OCI-LY7 (cell line): ENCODE measurements around the gene C20orf96. TPM values are rescaled to one million over a fixed set of nuclear protein-coding genes. Genes with fewer than 3 reads are reported as not detected.
"Not testable (repeated sequence)": the region's sequence is repeated elsewhere in the genome, so short reads cannot be mapped to it uniquely, and the experiment has no call there.

Source experiments
- BruUV-seq: library from RNA; stranded (reverse); fragments of 400-500 nt; replicated peaks from 2 replicates; lab custom pipeline; 2021; lab: Mats Ljungman, UMichigan
- CTCF ChIA-PET: fragments of 300-600 bp; sonication (Branson Sonifier 250); formaldehyde crosslinking; loops from one replicate; lab custom pipeline; 2022; ENCODE audit warnings: antibody characterized with exemption; ENCODE audit not compliant: unreplicated experiment; lab: Charles Lee
- POLR2A ChIA-PET: fragments of 300-600 bp; sonication (Branson Sonifier 250); formaldehyde crosslinking; loops from one replicate; lab custom pipeline; 2022; ENCODE audit warnings: antibody characterized with exemption; lab: Charles Lee
- DNase-seq: peaks from one replicate; pipeline ENCODE4 v3.0.0-alpha.2; 2015; ENCODE audit warnings: low spot score
- H2AFZ ChIP-seq: fragments of 200-600 bp; sonication (generic), shearing (Covaris generic); 2 replicates; pipeline ENCODE4 v1.6.1; 2014; ENCODE audit warnings: mild to moderate bottlenecking, antibody characterized with exemption, low read length, moderate library complexity
- H3K27ac ChIP-seq: fragments of 200-600 bp; sonication (generic); 2 replicates; pipeline ENCODE4 v1.5.1; 2014; ENCODE audit warnings: mixed run types, low read depth, mild to moderate bottlenecking, moderate library complexity, low read length, inconsistent platforms; ENCODE audit not compliant: poor library complexity, severe bottlenecking
- H3K36me3 ChIP-seq: fragments of 200-600 bp; sonication (generic); 2 replicates; pipeline ENCODE4 v1.6.1; 2014; ENCODE audit warnings: mild to moderate bottlenecking, antibody characterized with exemption, low read length, moderate library complexity, mixed read lengths; ENCODE audit not compliant: insufficient read depth
- H3K4me1 ChIP-seq: fragments of 200-600 bp; sonication (generic); 2 replicates; pipeline ENCODE4 v1.5.1; 2014; ENCODE audit warnings: mild to moderate bottlenecking, low read length; ENCODE audit not compliant: insufficient read depth, poor library complexity, severe bottlenecking
- H3K4me2 ChIP-seq: fragments of 200-600 bp; sonication (generic); 2 replicates; pipeline ENCODE4 v1.6.1; 2014; ENCODE audit warnings: mild to moderate bottlenecking, low read length
- H3K4me3 ChIP-seq: fragments of 200-600 bp; sonication (generic); 2 replicates; pipeline ENCODE4 v1.5.1; 2014; ENCODE audit warnings: mild to moderate bottlenecking, low read depth, low read length; ENCODE audit not compliant: poor library complexity, severe bottlenecking
- H3K79me2 ChIP-seq: fragments of 200-600 bp; sonication (generic); 2 replicates; pipeline ENCODE4 v1.6.1; 2016; ENCODE audit warnings: low read depth, mild to moderate bottlenecking, low read length, moderate library complexity, mixed read lengths; ENCODE audit not compliant: insufficient read depth
- H3K9me2 ChIP-seq: fragments of 200-600 bp; sonication (generic); 2 replicates; pipeline ENCODE4 v1.6.1; 2016; ENCODE audit warnings: mild to moderate bottlenecking, low read length, mixed read lengths; ENCODE audit not compliant: insufficient read depth
- H3K9me3 ChIP-seq: fragments of 200-600 bp; sonication (generic); 2 replicates; pipeline ENCODE4 v1.6.1; 2014; ENCODE audit warnings: mild to moderate bottlenecking, mixed run types, low read length, mixed read lengths
- H4K20me1 ChIP-seq: fragments of 200-600 bp; sonication (generic); 2 replicates; pipeline ENCODE4 v1.6.1; 2014; ENCODE audit warnings: mild to moderate bottlenecking, antibody characterized with exemption, low read length, moderate library complexity, mixed read lengths; ENCODE audit not compliant: insufficient read depth
- CTCF ChIP-seq: fragments of 200-600 bp; sonication (generic); conservative IDR thresholded peaks from 2 replicates; pipeline ENCODE4 v1.5.1; 2014; ENCODE audit warnings: mild to moderate bottlenecking, antibody characterized with exemption, low read length, moderate library complexity, mixed read lengths
- EZH2phosphoT487 ChIP-seq: fragments of 200-600 bp; sonication (generic); IDR thresholded peaks from 2 replicates; pipeline ENCODE4 v1.6.1; 2018; ENCODE audit warnings: low read depth, borderline replicate concordance, mild to moderate bottlenecking, mixed run types, antibody characterized with exemption, low read length, moderate library complexity, mixed read lengths
- intact Hi-C: fragments of 100-400 bp; cut with micrococcal nuclease; formaldehyde crosslinking; loops from one replicate; pipeline ENCODE4 v1.10.0; 2022; ENCODE audit not compliant: unreplicated experiment
- total RNA-seq, 2 experiments: library from RNA; depleted of rRNA in 1 of 2; stranded (reverse); fragments of >200 nt in 1 of 2; shearing (Covaris generic) in 1 of 2; gene quantifications; 2 replicates each; pipeline ENCODE4 v1.2.3, GENCODE V29; 2014 to 2022

C20orf96 gene
- total RNA-seq, 2 experiments from 2014 or later = 2.6 to 13.1 TPM

GRCh38 chr20:227439-228105, 63.0 kb downstream of the C20orf96 start:
- BruUV-seq = no TSS peak
- Histone ChIP-seq H3K4me2 (no peak overlapping the region), H4K20me1 (no peaks in the 10 kb centered on the region), H3K27ac (no peak overlapping the region), H3K9me3 (no peaks in the 10 kb centered on the region), H3K4me3 (no peak overlapping the region), H2AFZ (no peak overlapping the region), H3K9me2 (no peaks in the 10 kb centered on the region), H3K79me2 (no peaks in the 10 kb centered on the region), H3K4me1 (no peaks in the 10 kb centered on the region), H3K36me3 (no peaks in the 10 kb centered on the region)
- DNase-seq = peak; percentile 8
- CTCF ChIA-PET = no interaction called here
- POLR2A ChIA-PET = no interaction called here
- TF ChIP-seq CTCF (no peak), EZH2phosphoT487 (no peak)
- intact Hi-C loops = no loop called here

DNA sequence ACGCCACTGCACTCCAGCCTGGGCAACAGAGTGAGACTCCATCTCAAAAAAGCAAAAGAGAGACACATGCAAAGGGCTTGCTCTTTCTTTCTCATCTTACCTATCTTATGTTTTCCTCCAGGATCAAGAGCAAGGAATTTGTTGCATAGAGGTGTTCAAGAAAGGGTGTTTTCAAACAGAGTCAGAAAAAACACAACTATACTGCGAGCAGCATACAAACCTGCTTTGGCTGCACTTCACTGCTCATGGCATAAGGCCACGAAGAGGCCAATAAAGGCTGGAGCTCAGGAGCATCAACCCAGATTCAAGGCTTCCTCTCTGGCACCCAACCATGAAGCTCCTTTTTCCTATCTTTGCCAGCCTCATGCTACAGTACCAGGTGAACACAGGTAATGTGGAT, 63.6 kb downstream of the C20orf96 start, which contains the start of gene DEFB129:
Gene DEFB129, plus strand, starts transcription at position 301 of the 400 bp plus-strand sequence. Its CDS starts 31 bp downstream, at position 332.
- no peak within 1 kb of the TSS for H3K27ac ChIP-seq
- POLR2A ChIA-PET = interaction anchor here (0.7 kb wide), 1 partner anchor 176 kb away, joined by 4 read pairs; no protein-coding TSS in a partner anchor

GRCh38 chr20:225879-226278, 64.7 kb downstream of the C20orf96 start:
- H3K9me2 ChIP-seq, H3K4me2 ChIP-seq, H3K9me3 ChIP-seq, H3K27ac ChIP-seq, H3K36me3 ChIP-seq, DNase-seq, CTCF ChIA-PET, H3K4me3 ChIP-seq, H2AFZ ChIP-seq, H3K4me1 ChIP-seq, H3K79me2 ChIP-seq, intact Hi-C loops, H4K20me1 ChIP-seq, POLR2A ChIA-PET, BruUV-seq: not testable (repeated sequence)

More for the DNA sequence above, 63.6 kb downstream of the C20orf96 start, which contains the start of gene DEFB129:
- TF ChIP-seq EZH2phosphoT487 (no peak), CTCF (no peak)
- Histone ChIP-seq H3K79me2 (no peaks in the 10 kb centered on the region), H3K36me3 (no peaks in the 10 kb centered on the region), H3K4me1 (no peaks in the 10 kb centered on the region), H3K4me2 (no peak within 1 kb of the TSS), H3K9me3 (no peaks in the 10 kb centered on the region), H4K20me1 (no peaks in the 10 kb centered on the region), H3K4me3 (no peak within 1 kb of the TSS), H2AFZ (no peak within 1 kb of the TSS), H3K9me2 (no peaks in the 10 kb centered on the region)
- no peak for DNase-seq
- intact Hi-C loops = no loop called here
- no TSS peak for BruUV-seq
- CTCF ChIA-PET = no interaction called here
